HG02571 (cell line): Measurements from ENCODE around the gene TSHZ2.
"Not testable (repeated sequence)": the region's sequence is repeated elsewhere in the genome, so short reads cannot be mapped to it uniquely, and the experiment has no call there.

Experiments
- ATAC-seq: cut with Tn5 transposase; IDR thresholded peaks from one replicate; pipeline ENCODE4 v1.9.1; 2021; ENCODE audit warnings: mild to moderate bottlenecking, moderate library complexity; ENCODE audit not compliant: unreplicated experiment

TSHZ2 gene

GRCh38 chr20:53297154-53297529 is 325.0 kb downstream of the TSHZ2 start:
- ATAC-seq: no peak

- no peak for ATAC-seq
Observed at GRCh38 chr20:53298260-53298659, 326.1 kb downstream of the TSHZ2 start.

- no peak for ATAC-seq
Observed at GRCh38 chr20:53298911-53299310, 326.8 kb downstream of the TSHZ2 start.

- ATAC-seq: no peak
Observed at GRCh38 chr20:53299831-53300230, 327.7 kb downstream of the TSHZ2 start.

GRCh38 chr20:53301869-53302268 is 329.7 kb downstream of the TSHZ2 start:
- ATAC-seq: no peak

GRCh38 chr20:53302695-53303412 is 330.7 kb downstream of the TSHZ2 start:
- ATAC-seq: no peak

- no peak for ATAC-seq
Observed at GRCh38 chr20:53303413-53303760, 331.2 kb downstream of the TSHZ2 start.

GRCh38 chr20:53304146-53304545 is 332.0 kb downstream of the TSHZ2 start:
- ATAC-seq: no peak

GRCh38 chr20:53306192-53306805 is 334.1 kb downstream of the TSHZ2 start:
- ATAC-seq: no peak

- no peak for ATAC-seq
Observed at GRCh38 chr20:53307964-53308597, 335.9 kb downstream of the TSHZ2 start.

GRCh38 chr20:53309515-53309914 is 337.4 kb downstream of the TSHZ2 start:
- ATAC-seq: no peak

- no peak for ATAC-seq
Observed at GRCh38 chr20:53312957-53313356, 340.8 kb downstream of the TSHZ2 start.

GRCh38 chr20:53316206-53316937 is 344.2 kb downstream of the TSHZ2 start:
- ATAC-seq: no peak

- ATAC-seq: no peak
Observed at GRCh38 chr20:53319200-53319599, 347.0 kb downstream of the TSHZ2 start.

GRCh38 chr20:53319716-53320115 is 347.6 kb downstream of the TSHZ2 start:
- no peak for ATAC-seq

GRCh38 chr20:53320701-53321100 is 348.5 kb downstream of the TSHZ2 start:
- no peak for ATAC-seq

GRCh38 chr20:53321596-53321995 is 349.4 kb downstream of the TSHZ2 start:
- no peak for ATAC-seq

- no peak for ATAC-seq
Observed at GRCh38 chr20:53322651-53323050, 350.5 kb downstream of the TSHZ2 start.

GRCh38 chr20:53323460-53323859 is 351.3 kb downstream of the TSHZ2 start:
- ATAC-seq: not testable (repeated sequence)

GRCh38 chr20:53324816-53325215 is 352.7 kb downstream of the TSHZ2 start:
- ATAC-seq: no peak

GRCh38 chr20:53328961-53329360 is 356.8 kb downstream of the TSHZ2 start:
- no peak for ATAC-seq

GRCh38 chr20:53329781-53330180 is 357.6 kb downstream of the TSHZ2 start:
- ATAC-seq: no peak
